GM12878 (cell line): ENCODE results near the gene MAMDC4. TPM values are rescaled to one million over a fixed set of nuclear protein-coding genes. Genes with fewer than 3 reads are reported as not detected.

ENCODE experiments used
- BCLAF1 ChIP-seq: fragments of 450-650 bp; IDR thresholded peaks from 2 replicates; pipeline ENCODE4 v1.6.1; 2017; ENCODE audit warnings: antibody characterized with exemption, mild to moderate bottlenecking, moderate library complexity
- IRF3 ChIP-seq: fragments of 450-650 bp; IDR thresholded peaks from 2 replicates; pipeline ENCODE4 v1.6.1; 2014; ENCODE audit warnings: mild to moderate bottlenecking
- KAT2A ChIP-seq: conservative IDR thresholded peaks from 2 replicates; pipeline ENCODE4 v1.6.1; 2011; ENCODE audit warnings: low read depth, low read length; ENCODE audit not compliant: control insufficient read depth
- NR2C1 ChIP-seq: fragments of 450-650 bp; IDR thresholded peaks from 2 replicates; pipeline ENCODE4 v1.6.1; 2017; ENCODE audit warnings: antibody characterized with exemption, mild to moderate bottlenecking, moderate library complexity
- PAX5 ChIP-seq: IDR thresholded peaks from 2 replicates; pipeline ENCODE4 v1.6.1; 2011; ENCODE audit warnings: low read depth, low read length, borderline replicate concordance
- POLR2A ChIP-seq: IDR thresholded peaks from 2 replicates; pipeline ENCODE4 v1.6.1; 2011; ENCODE audit warnings: low read depth, mild to moderate bottlenecking, low read length
- RFX5 ChIP-seq: IDR thresholded peaks from 2 replicates; pipeline ENCODE4 v1.6.1; 2011; ENCODE audit warnings: low read depth, low read length, improper control_type of control experiment
- SPI1 ChIP-seq: IDR thresholded peaks from 2 replicates; pipeline ENCODE4 v1.6.1; 2011; ENCODE audit warnings: low read depth, mild to moderate bottlenecking, low read length, moderate library complexity, borderline replicate concordance; ENCODE audit not compliant: insufficient read depth
- ZNF384 ChIP-seq: IDR thresholded peaks from 2 replicates; pipeline ENCODE4 v1.6.1; 2012; ENCODE audit warnings: low read depth, mild to moderate bottlenecking, low read length, improper control_type of control experiment, borderline replicate concordance
- polyA plus RNA-seq, 11 experiments: library from polyadenylated mRNA; depleted of rRNA in 4 of 11; unstranded in 6 of 11; stranded (reverse) in 5 of 11; fragments of >200 nt; fragmentation: Nextera tagmentation in 4 of 11; fragmentation: Illumina TruSeq in 1 of 11; extraction: Ambion mirVana in 4 of 11; extraction: Trizol in 1 of 11; gene quantifications; 1 replicate in 1 of 11; 2 replicates in 10 of 11; pipeline versions ENCODE4 v1.2.1 to v1.2.3, GENCODE V29; 2011 to 2016; ENCODE audit warnings: inconsistent platforms in 2 of 11, missing spikeins in 2 of 11, low read depth in 1 of 11
- total RNA-seq, 4 experiments: library from RNA; depleted of rRNA in 3 of 4; stranded (reverse); fragments of >200 nt in 3 of 4; fragmentation: Illumina TruSeq in 1 of 4; extraction: Trizol in 1 of 4; gene quantifications; 2 replicates each; pipeline versions ENCODE4 v1.2.1 to v1.2.3, GENCODE V29; 2013 to 2021

Gene MAMDC4
- total and polyA plus RNA-seq, 10 of the 15 experiments (the other 5 are each of a cell fraction or from before 2014, with no cell fraction given): 0.22 to 5.7 (median 2.4) TPM; not detected in 1

- TF ChIP-seq BCLAF1: no peak
- TF ChIP-seq IRF3: no peak
- no peak for TF ChIP-seq KAT2A
- TF ChIP-seq ZNF384: no peak
- TF ChIP-seq POLR2A: no peak
- no peak for TF ChIP-seq RFX5
- TF ChIP-seq PAX5: no peak
- TF ChIP-seq NR2C1: no peak
- no peak for TF ChIP-seq SPI1
Observed at GRCh38 chr9:136863623-136864273, 11.6 kb downstream of the MAMDC4 start (continued).
